ENCODE measurements around the gene PUM2. TPM values are rescaled to one million over a fixed set of nuclear protein-coding genes. Genes with fewer than 3 reads are reported as not detected.

Gene PUM2
- total RNA-seq, 1 donor from 2014 or later: 76.6 TPM

GRCh38 chr2:20291846-20292408 lies 58.7 kb downstream of the PUM2 start:
- H3K27me3 ChIP-seq: no peaks in the 10 kb centered on the region
- no peak for DNase-seq (ENCODE audit: extremely low spot score in 2 of 2)
- H3K4me1 ChIP-seq: peaks cover 10% of the 10 kb centered on the region
- intact Hi-C loops (cut with DNase I): no loop called here
- no peaks in the 10 kb centered on the region for H3K9me3 ChIP-seq
- H3K27ac ChIP-seq: no peak overlapping the region
- H3K4me3 ChIP-seq: no peak overlapping the region
- TF ChIP-seq CTCF (IDR thresholded peaks at IDR 0.05) (no peak), POLR2AphosphoS5 (IDR thresholded peaks at IDR 0.05; ENCODE audit: insufficient read depth in 1 of 2, low read depth in 1 of 2) (no peak), POLR2A (IDR thresholded peaks at IDR 0.05) (no peak)
- peaks cover 0 to 34% of the 10 kb centered on the region in 2 donors for H3K36me3 ChIP-seq

- Histone ChIP-seq H3K4me1 (peaks cover 10% of the 10 kb centered on the region), H3K9me3 (no peaks in the 10 kb centered on the region), H3K27ac (no peak overlapping the region), H3K27me3 (no peaks in the 10 kb centered on the region), H3K36me3 (peaks cover 0 to 29% of the 10 kb centered on the region in 2 donors), H3K4me3 (no peak overlapping the region)
- no peak for TF ChIP-seq POLR2A (IDR thresholded peaks at IDR 0.05)
- TF ChIP-seq CTCF (IDR thresholded peaks at IDR 0.05): peak in 2 of 3 experiments; percentile 15 to 36
- TF ChIP-seq POLR2AphosphoS5 (IDR thresholded peaks at IDR 0.05; ENCODE audit: insufficient read depth in 1 of 2, low read depth in 1 of 2): no peak
- DNase-seq (ENCODE audit: extremely low spot score in 2 of 2): no peak
- intact Hi-C loops (cut with DNase I): no loop called here
Observed at GRCh38 chr2:20291106-20291564, 59.5 kb downstream of the PUM2 start.

- no peaks in the 10 kb centered on the region for H3K9me3 ChIP-seq
Observed at GRCh38 chr2:20288642-20289340, 61.9 kb downstream of the PUM2 start.

GRCh38 chr2:20282916-20283592 lies 67.6 kb downstream of the PUM2 start:
- no peak for TF ChIP-seq POLR2A (IDR thresholded peaks at IDR 0.05)
- TF ChIP-seq CTCF (IDR thresholded peaks at IDR 0.05): no peak
- TF ChIP-seq POLR2AphosphoS5 (IDR thresholded peaks at IDR 0.05; ENCODE audit: insufficient read depth in 1 of 2, low read depth in 1 of 2): no peak
- Histone ChIP-seq H3K27ac (no peak overlapping the region), H3K36me3 (peaks cover 0 to 40% of the 10 kb centered on the region in 2 donors), H3K27me3 (no peaks in the 10 kb centered on the region), H3K4me1 (peaks cover 16% of the 10 kb centered on the region), H3K4me3 (no peak overlapping the region), H3K9me3 (no peaks in the 10 kb centered on the region)
- no peak for DNase-seq (ENCODE audit: extremely low spot score in 2 of 2)
- intact Hi-C loops (cut with DNase I): no loop called here

More at GRCh38 chr2:20288642-20289340, 61.9 kb downstream of the PUM2 start:
- no peak overlapping the region for H3K4me3 ChIP-seq
- TF ChIP-seq CTCF (IDR thresholded peaks at IDR 0.05) (no peak), POLR2AphosphoS5 (IDR thresholded peaks at IDR 0.05; ENCODE audit: insufficient read depth in 1 of 2, low read depth in 1 of 2) (no peak), POLR2A (IDR thresholded peaks at IDR 0.05) (no peak)
- peaks cover 0 to 23% of the 10 kb centered on the region in 2 donors for H3K36me3 ChIP-seq
- intact Hi-C loops (cut with DNase I): no loop called here
- no peak for DNase-seq (ENCODE audit: extremely low spot score in 2 of 2)
- H3K27ac ChIP-seq: peak overlapping the region; percentile 18
- H3K4me1 ChIP-seq: peaks cover 10% of the 10 kb centered on the region
- no peaks in the 10 kb centered on the region for H3K27me3 ChIP-seq

All from vagina (tissue), 2 donors.